ENCODE data around the gene CD226.

- TF ChIP-seq, protein P1, sequence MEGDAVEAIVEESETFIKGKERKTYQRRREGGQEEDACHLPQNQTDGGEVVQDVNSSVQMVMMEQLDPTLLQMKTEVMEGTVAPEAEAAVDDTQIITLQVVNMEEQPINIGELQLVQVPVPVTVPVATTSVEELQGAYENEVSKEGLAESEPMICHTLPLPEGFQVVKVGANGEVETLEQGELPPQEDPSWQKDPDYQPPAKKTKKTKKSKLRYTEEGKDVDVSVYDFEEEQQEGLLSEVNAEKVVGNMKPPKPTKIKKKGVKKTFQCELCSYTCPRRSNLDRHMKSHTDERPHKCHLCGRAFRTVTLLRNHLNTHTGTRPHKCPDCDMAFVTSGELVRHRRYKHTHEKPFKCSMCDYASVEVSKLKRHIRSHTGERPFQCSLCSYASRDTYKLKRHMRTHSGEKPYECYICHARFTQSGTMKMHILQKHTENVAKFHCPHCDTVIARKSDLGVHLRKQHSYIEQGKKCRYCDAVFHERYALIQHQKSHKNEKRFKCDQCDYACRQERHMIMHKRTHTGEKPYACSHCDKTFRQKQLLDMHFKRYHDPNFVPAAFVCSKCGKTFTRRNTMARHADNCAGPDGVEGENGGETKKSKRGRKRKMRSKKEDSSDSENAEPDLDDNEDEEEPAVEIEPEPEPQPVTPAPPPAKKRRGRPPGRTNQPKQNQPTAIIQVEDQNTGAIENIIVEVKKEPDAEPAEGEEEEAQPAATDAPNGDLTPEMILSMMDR (IDR thresholded peaks at IDR 0.05) = no peak
- TF ChIP-seq POLR2A (IDR thresholded peaks at IDR 0.05) = no peak
Observed at GRCh38 chr18:69897397-69898108, 50.1 kb downstream of the CD226 start.
